Ishikawa (cell line): Measurements from ENCODE around the gene ANKIB1.

Experiments
- CEBPB ChIP-seq: IDR thresholded peaks from 2 replicates; pipeline ENCODE4 v1.6.1; 2012
- CREB1 ChIP-seq: IDR thresholded peaks from 2 replicates; pipeline ENCODE4 v1.6.1; 2012; ENCODE audit warnings: low read depth
- EGR1 ChIP-seq: IDR thresholded peaks from 2 replicates; pipeline ENCODE4 v1.6.1; 2012
- EP300 ChIP-seq: IDR thresholded peaks from 2 replicates; pipeline ENCODE4 v1.6.1; 2012; ENCODE audit warnings: borderline replicate concordance
- FOXM1 ChIP-seq: IDR thresholded peaks from 2 replicates; pipeline ENCODE4 v1.6.1; 2012; ENCODE audit warnings: low read depth, borderline replicate concordance
- MAX ChIP-seq: IDR thresholded peaks from 2 replicates; pipeline ENCODE4 v1.6.1; 2012
- NFIC ChIP-seq: IDR thresholded peaks from 2 replicates; pipeline ENCODE4 v1.6.1; 2012
- RAD21 ChIP-seq: IDR thresholded peaks from 2 replicates; pipeline ENCODE4 v1.6.1; 2012; ENCODE audit warnings: low read depth
- REST ChIP-seq: IDR thresholded peaks from 2 replicates; pipeline ENCODE4 v1.6.1; 2012; ENCODE audit warnings: low read depth, mild to moderate bottlenecking
- TAF1 ChIP-seq: IDR thresholded peaks from 2 replicates; pipeline ENCODE4 v1.6.1; 2012; ENCODE audit warnings: low read depth, mild to moderate bottlenecking
- TCF12 ChIP-seq: IDR thresholded peaks from 2 replicates; pipeline ENCODE4 v1.6.1; 2012; ENCODE audit warnings: low read depth
- TEAD4 ChIP-seq: IDR thresholded peaks from 2 replicates; pipeline ENCODE4 v1.6.1; 2012
- USF1 ChIP-seq: IDR thresholded peaks from 2 replicates; pipeline ENCODE4 v1.6.1; 2012
- YY1 ChIP-seq: IDR thresholded peaks from 2 replicates; pipeline ENCODE4 v1.6.1; 2012; ENCODE audit warnings: low read depth
- ZBTB7A ChIP-seq: IDR thresholded peaks from 2 replicates; pipeline ENCODE4 v1.6.1; 2012; ENCODE audit warnings: low read depth

Gene ANKIB1

GRCh38 chr7:92417913-92418312 is 172.1 kb downstream of the ANKIB1 start:
- TF ChIP-seq FOXM1 = no peak
- no peak for TF ChIP-seq TCF12
- no peak for TF ChIP-seq TAF1
- no peak for TF ChIP-seq EP300
- no peak for TF ChIP-seq YY1
- TF ChIP-seq RAD21 = no peak
- TF ChIP-seq TEAD4 = no peak
- TF ChIP-seq MAX = no peak
- TF ChIP-seq CREB1 = no peak
- TF ChIP-seq EGR1 = no peak

GRCh38 chr7:92421676-92422435 is 176.1 kb downstream of the ANKIB1 start:
- no peak for TF ChIP-seq RAD21
- TF ChIP-seq NFIC = peak; percentile 53

GRCh38 chr7:92422926-92423325 is 177.2 kb downstream of the ANKIB1 start:
- TF ChIP-seq RAD21 (no peak), TCF12 (no peak), YY1 (no peak)

- TF ChIP-seq EGR1 (no peak), CEBPB (no peak), EP300 (no peak), USF1 (no peak), MAX (no peak), REST (no peak), TAF1 (no peak), TEAD4 (no peak), NFIC (no peak), TCF12 (no peak), YY1 (no peak), CREB1 (no peak), FOXM1 (no peak), ZBTB7A (no peak), RAD21 (no peak)
Measured at GRCh38 chr7:92423710-92424131, 177.9 kb downstream of the ANKIB1 start.

- TF ChIP-seq RAD21 (no peak), YY1 (no peak), NFIC (no peak), REST (no peak), FOXM1 (no peak)
Measured at GRCh38 chr7:92425311-92425947, 179.7 kb downstream of the ANKIB1 start.

- TF ChIP-seq YY1 = no peak
- no peak for TF ChIP-seq FOXM1
- no peak for TF ChIP-seq CREB1
- TF ChIP-seq CEBPB = no peak
- no peak for TF ChIP-seq TCF12
- no peak for TF ChIP-seq NFIC
- no peak for TF ChIP-seq ZBTB7A
- TF ChIP-seq TEAD4 = no peak
- no peak for TF ChIP-seq RAD21
- TF ChIP-seq EGR1 = no peak
- no peak for TF ChIP-seq USF1
- no peak for TF ChIP-seq EP300
- no peak for TF ChIP-seq MAX
- TF ChIP-seq REST = no peak
Measured at GRCh38 chr7:92427193-92427592, 181.4 kb downstream of the ANKIB1 start.
